SKM-1 treated with dmso at 0.1 percent for 144 hours (cell line): ENCODE results near the gene GPR25.

ENCODE experiments used
- DNase-seq: peaks from one replicate; lab custom pipeline; 2025; ENCODE audit not compliant: unreplicated experiment; lab: John Stamatoyannopoulos, UW

The GPR25 gene

GRCh38 chr1:200894712-200895442 is 22.1 kb downstream of the GPR25 start, which contains the start of gene INAVA:
TSS of gene INAVA (plus strand) at chr1:200894900. CDS start at chr1:200898401, 3,501 bp downstream.
- no peak for DNase-seq

DNA sequence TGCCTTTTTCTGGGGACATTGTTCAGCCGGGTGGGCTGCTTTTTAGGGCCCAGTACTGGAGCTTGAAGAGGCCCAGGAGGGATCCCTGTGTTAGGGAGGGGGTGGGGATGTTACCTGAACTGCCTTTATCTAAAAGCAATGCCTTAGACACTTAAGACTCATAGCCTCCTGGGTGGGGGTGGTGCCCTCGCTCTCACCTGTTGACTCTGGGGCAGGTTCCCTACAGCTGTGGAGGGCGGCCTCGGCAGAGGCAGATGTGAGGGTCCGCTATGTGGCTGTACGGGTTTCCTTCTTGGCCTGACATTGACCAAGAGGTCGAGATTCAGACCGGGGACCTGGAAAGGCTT is 22.6 kb downstream of the GPR25 start:
- no peak for DNase-seq

GRCh38 chr1:200895801-200896530 is 23.2 kb downstream of the GPR25 start:
- no peak for DNase-seq

GRCh38 chr1:200896531-200897196 is 23.9 kb downstream of the GPR25 start:
- peak; percentile 86 for DNase-seq

DNA sequence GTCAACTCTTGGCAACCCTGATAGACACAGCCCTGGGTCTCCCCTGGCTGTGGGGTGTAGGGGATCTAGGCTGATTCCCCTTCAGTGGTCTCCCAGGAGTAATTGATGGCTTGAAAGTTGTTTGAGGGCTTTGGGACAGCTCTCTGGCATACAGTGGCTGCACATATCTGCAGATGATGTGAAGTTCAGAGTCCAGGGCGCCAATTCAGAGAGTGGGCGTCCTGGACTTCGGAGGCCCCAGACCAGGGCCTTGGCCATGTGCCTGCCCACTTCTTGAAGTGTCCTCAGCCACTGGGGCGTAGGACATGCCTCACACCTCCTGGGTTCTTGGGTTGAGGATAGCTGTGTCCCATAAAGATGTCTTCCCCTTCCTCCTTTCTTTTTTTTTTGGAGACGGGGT is 24.5 kb downstream of the GPR25 start:
- DNase-seq = no peak

DNA sequence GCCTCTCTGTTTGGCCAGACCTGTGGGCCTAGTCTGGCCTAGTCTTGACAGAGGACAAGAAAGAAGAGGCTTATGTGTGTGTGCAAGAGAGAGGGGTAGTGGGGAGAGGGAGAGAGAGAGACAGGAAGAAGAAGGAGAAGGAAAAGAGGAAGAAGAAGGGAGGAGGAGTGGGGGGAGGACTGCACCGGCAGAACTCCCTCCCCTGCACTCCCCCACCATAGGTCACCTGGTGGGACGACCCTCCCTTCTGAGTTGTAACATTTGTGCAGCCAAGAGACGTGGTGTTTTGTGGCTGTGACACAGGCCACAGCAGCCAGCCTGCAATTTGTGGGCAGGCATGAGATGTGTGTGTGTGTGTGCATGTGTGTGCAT is 26.2 kb downstream of the GPR25 start:
- DNase-seq = peak; percentile 71

DNA sequence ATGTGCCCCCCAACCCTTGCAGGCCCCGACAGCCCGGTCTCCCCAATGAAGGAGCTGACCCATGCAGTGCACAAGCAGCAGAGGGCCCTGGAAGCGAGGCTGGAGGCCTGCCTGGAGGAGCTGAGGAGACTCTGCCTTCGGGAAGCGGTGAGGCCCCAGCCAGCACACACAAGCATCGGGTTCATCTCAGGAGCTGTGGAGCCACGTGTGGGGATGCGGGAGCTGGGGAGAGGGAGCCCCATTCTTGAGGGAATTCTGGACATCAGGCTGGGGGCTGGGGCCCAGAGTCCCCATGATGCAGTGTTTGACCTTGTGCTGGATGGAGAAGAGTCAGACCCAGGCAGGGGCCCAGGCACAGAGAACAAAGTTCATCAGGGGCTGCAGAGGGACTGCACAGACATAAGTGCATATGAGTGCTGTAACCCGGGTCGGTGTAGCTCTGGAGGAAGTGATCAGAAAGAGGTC is 26.7 kb downstream of the GPR25 start:
- DNase-seq = no peak

DNA sequence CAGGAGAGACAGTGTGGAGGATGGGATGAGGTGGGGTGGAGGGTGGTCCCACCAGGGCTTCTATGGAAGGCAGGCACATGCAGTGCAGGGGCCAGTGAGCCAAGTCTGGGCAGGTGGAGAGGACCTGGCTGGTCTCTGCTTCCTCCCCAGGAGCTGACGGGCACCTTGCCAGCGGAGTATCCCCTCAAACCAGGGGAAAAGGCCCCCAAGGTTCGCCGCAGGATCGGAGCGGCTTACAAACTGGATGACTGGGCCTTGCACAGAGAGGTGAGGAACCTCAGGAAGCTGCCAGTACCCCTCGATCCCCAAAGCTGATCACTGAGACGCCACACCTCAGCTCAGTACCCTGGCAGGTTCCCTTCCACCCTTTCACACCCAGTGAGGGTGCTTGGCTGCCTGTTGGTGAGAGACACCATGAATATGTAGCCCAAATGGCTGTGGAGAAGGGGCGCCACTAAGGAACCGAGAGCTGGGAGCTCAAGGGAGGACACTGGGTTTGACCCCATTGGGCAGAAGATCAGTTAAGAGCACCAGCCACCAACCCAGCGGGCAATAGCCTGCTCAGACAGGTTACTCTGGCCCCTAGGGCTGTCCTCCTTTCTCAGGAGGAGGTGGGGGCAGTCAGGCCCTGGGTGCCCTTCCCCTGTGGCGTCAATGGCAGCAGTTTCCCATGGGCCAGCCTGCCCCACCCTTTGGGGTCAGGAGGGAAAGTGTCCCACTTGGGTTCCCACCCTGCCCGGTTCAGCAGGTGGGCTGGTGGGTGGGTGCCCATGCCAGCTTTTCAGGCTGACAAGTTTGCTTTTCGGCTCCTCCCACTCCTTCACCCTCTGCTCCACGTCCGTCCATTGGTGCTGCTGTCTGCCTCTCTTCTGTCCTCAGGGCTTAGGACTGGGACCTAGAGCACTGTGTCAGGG is 27.4 kb downstream of the GPR25 start:
- DNase-seq = no peak

- DNase-seq = no peak
Measured at GRCh38 chr1:200900877-200901276, 28.1 kb downstream of the GPR25 start.

DNA sequence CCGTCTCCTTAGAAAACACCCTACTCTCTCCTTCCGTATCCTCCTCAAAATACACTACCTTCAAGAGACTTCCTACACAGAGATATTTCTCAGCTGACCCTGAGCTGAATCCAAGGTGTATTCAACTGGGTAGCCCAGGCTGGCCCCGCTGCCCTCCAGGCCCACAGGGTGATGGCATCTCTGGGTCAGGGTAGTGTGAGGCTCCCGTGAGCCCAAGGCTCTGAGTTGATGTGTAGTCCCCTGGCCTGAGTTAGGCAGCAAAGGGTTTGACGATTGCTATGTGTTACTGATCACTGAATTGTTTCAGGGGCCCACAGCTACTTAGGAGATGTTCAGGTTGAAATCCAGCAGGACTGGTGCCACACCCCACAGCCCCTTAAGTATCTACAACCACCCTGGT is 28.6 kb downstream of the GPR25 start:
- DNase-seq = no peak

- DNase-seq = no peak
Measured at GRCh38 chr1:200901796-200902444, 29.1 kb downstream of the GPR25 start.

DNA sequence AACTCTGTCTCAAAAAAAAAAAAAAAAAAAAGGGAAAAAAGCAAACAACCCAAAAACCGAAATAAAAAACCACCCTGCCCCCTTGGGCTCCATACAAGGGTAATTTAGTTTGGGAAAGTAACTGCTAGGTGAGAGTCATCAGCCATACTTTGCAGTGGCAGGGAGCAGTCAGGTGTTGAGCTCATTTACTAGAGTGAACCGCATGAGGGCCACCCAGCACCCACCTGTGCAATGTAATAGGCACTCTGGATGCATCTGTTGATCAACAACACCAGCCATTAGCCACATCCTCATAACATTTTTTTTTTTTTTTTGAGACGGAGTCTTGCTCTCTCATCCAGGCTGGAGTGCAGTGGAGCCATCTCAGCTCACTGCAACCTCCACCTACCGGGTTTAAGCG is 31.0 kb downstream of the GPR25 start:
- DNase-seq = no peak

DNA sequence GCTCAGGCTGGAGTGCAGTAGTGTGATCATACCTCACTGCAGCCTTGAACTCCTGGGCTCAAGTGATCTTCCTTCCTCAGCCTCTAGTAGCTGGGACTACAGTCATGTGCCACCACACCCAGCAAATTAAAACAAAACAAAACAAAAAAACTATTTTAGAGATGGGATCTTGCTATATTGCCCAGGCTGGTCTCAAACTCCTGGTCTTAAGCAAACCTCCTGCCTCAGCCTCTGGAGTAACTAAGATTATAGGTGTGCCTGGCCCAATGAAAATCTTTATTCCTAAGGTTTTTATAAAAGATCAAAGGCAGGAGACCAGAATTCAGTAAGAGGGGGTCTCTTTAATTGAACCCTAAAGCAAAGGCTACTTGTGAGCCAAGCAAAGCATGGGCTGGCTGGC is 32.0 kb downstream of the GPR25 start:
- no peak for DNase-seq

DNA sequence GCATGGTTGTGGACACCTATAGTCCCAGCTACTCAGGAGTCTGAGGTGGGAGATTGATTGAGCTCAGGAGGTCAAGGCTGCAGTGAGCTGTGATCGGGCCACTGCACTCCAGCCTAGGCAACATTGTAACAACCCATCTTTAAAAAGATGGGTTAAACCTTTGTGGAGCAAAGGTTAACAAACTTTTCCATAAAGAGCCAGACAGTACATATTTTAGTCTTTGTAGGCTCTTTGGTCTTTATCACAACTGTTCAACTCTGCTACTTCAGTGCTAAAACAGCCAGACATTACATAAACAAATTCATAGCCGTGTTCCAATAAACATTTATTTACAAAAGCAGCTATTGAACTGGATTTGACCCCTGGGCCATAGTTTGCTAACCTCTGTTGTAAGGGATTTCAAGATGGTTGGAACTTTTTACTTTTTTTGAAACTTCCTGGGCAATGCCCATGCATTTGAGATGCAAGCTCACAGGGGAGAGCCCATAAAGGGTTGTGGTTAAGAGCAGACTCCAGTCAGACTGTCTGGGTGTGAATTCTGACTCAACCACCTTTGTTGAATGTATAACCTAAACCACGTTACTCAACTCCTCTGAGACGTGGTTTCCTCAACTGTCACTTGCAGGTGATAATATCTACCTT is 32.8 kb downstream of the GPR25 start:
- peak; percentile 90 for DNase-seq

DNA sequence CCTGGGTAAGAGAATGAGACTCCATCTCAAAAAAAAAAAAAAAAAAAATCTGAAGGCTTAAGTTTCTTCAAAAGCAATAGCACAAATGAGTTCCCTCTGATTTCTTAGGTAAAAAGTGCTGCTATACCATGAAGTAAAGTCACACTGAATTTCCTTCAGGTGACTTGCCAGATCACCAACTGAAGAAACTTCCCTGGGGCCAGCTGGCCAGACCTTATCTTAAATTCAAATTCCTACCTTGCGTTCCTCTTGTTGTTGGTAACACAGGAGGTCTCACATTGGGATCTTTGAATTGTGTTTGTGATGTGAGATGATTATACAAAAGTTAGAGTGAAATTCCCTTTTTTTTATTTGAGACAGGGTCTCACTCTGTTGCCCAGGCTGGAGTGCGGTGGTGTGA is 33.7 kb downstream of the GPR25 start:
- DNase-seq = no peak

- peak; percentile 100 for DNase-seq
Measured at GRCh38 chr1:200907611-200908097, 34.9 kb downstream of the GPR25 start.

DNA sequence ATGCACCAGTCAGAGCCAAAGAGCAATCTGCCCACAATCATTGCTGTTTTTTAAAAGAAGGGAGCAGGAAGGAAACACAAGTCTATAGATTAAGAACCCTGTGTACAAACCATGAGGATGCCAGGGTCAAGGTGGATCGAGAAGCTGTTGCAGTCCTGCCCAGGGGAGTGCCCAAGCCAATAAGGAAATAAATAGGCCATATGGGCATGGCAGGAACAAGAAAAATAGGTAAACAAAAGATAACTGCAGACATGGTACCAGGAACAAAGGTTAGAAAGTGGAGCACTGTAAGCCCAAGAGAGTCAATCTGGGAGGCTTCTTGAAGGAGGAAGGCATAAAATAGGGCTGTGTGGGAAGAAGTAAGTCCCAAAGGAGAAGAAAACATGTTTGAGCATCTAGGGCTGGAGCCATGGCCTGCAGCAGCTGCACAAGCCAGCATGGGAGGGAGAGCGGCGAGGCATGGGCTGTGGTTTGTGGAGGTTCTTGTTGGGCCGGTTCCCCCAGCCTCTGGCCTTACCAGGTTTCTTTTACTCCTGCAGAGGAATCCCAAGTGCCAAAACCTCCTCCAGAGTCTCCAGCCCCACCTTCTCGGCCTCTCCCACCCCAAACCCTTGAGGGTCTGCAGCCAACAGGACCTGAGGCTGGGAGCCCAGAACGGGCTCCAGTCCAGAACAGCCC is 35.5 kb downstream of the GPR25 start:
- DNase-seq = no peak

DNA sequence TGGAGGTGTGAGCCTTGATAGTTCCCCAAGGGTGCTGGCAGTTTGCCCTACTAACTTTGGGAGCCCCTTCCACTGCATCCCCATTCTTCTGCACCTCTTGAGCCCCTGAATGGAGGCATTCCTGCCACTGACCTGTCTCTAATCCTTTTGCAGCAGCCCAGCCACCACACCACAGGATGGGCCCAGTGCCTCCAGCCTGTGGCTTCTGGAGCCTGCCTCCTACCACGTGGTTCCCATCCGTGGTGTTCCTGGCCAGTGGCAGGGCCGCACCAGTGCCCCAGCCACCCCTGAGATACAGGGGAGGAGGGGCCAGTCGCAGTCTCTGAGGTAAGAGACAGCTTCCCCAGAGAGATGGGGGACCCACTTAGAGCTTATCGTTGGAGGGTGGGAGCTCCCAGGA is 36.3 kb downstream of the GPR25 start:
- DNase-seq = no peak

DNA sequence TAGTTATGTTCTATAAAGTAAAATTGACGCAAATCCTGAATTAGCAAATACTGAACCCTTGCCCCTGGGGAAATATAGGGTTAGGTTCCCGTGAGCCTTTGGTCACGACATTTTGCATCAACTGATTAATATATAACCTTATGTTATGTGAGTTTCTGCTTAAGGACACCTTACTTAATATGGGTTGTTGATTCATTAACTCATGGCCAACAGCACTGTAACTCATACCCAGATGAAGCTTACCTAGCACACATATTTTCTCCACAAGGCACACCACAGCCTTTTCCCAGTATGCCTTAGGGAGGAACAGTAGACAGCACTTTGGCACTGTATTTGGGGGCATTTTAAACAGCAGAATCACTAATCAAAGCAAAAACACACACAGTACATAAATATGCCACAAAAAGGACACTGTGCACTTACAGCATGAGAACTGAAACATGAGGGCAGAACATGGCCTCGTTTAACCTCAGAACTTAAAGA is 37.0 kb downstream of the GPR25 start:
- DNase-seq = no peak
